Measurements from ENCODE around the gene PLEKHM1.

Gene PLEKHM1

GRCh38 chr17:45393411-45393810 lies 97.1 kb downstream of the PLEKHM1 start:
- Histone ChIP-seq H3K4me3 (ENCODE audit: low read depth in 1 of 5, low read length in 5 of 5) (no peak overlapping the region), H3K27me3 (ENCODE audit: control insufficient read depth in 5 of 5, insufficient read depth in 4 of 5, low read length in 5 of 5) (peaks cover 7 to 12% (median 12%) of the 10 kb centered on the region in 5 donors), H3K4me1 (ENCODE audit: control insufficient read depth in 5 of 5, insufficient read depth in 5 of 5, low read length in 5 of 5) (peaks cover 0 to 11% (median 10%) of the 10 kb centered on the region in 5 donors), H3K27ac (ENCODE audit: low read depth, low read length) (no peak overlapping the region), H3K9me3 (ENCODE audit: control insufficient read depth in 5 of 5, low read length in 5 of 5) (no peaks in the 10 kb centered on the region), H3K36me3 (ENCODE audit: control insufficient read depth in 5 of 5, insufficient read depth in 5 of 5, low read length in 5 of 5) (peaks cover 0 to 43% (median 22%) of the 10 kb centered on the region in 5 donors), H3K9ac (ENCODE audit: low read length in 5 of 5) (no peak overlapping the region)

GRCh38 chr17:45391918-45392317 lies 98.6 kb downstream of the PLEKHM1 start:
- H3K27me3 ChIP-seq (ENCODE audit: control insufficient read depth in 5 of 5, insufficient read depth in 4 of 5, low read length in 5 of 5) = peaks cover 12 to 19% (median 13%) of the 10 kb centered on the region in 5 donors
- H3K4me1 ChIP-seq (ENCODE audit: control insufficient read depth in 5 of 5, insufficient read depth in 5 of 5, low read length in 5 of 5) = peaks cover 0 to 11% (median 10%) of the 10 kb centered on the region in 5 donors
- no peak overlapping the region for H3K4me3 ChIP-seq (ENCODE audit: low read depth in 1 of 5, low read length in 5 of 5)
- H3K9me3 ChIP-seq (ENCODE audit: control insufficient read depth in 5 of 5, low read length in 5 of 5) = no peaks in the 10 kb centered on the region
- no peak overlapping the region for H3K27ac ChIP-seq (ENCODE audit: low read depth, low read length)
- H3K36me3 ChIP-seq (ENCODE audit: control insufficient read depth in 5 of 5, insufficient read depth in 5 of 5, low read length in 5 of 5) = peaks cover 0 to 30% (median 13%) of the 10 kb centered on the region in 5 donors
- no peak overlapping the region for H3K9ac ChIP-seq (ENCODE audit: low read length in 5 of 5)

GRCh38 chr17:45391291-45391690 lies 99.2 kb downstream of the PLEKHM1 start:
- peaks cover 0 to 24% (median 11%) of the 10 kb centered on the region in 5 donors for H3K36me3 ChIP-seq (ENCODE audit: control insufficient read depth in 5 of 5, insufficient read depth in 5 of 5, low read length in 5 of 5)

GRCh38 chr17:45389354-45389753 lies 101.2 kb downstream of the PLEKHM1 start:
- Histone ChIP-seq H3K9me3 (ENCODE audit: control insufficient read depth in 5 of 5, low read length in 5 of 5) (no peaks in the 10 kb centered on the region), H3K4me3 (ENCODE audit: low read depth in 1 of 5, low read length in 5 of 5) (no peak overlapping the region), H3K27me3 (ENCODE audit: control insufficient read depth in 5 of 5, insufficient read depth in 4 of 5, low read length in 5 of 5) (peaks cover 12 to 19% (median 15%) of the 10 kb centered on the region in 5 donors), H3K9ac (ENCODE audit: low read length in 5 of 5) (no peak overlapping the region), H3K27ac (ENCODE audit: low read depth, low read length) (no peak overlapping the region), H3K4me1 (ENCODE audit: control insufficient read depth in 5 of 5, insufficient read depth in 5 of 5, low read length in 5 of 5) (peaks cover 0 to 7% (median 4%) of the 10 kb centered on the region in 5 donors), H3K36me3 (ENCODE audit: control insufficient read depth in 5 of 5, insufficient read depth in 5 of 5, low read length in 5 of 5) (peaks cover 0 to 6% (median 1%) of the 10 kb centered on the region in 5 donors)

More at GRCh38 chr17:45391291-45391690, 99.2 kb downstream of the PLEKHM1 start:
- no peak overlapping the region for H3K4me3 ChIP-seq (ENCODE audit: low read depth in 1 of 5, low read length in 5 of 5)
- H3K4me1 ChIP-seq (ENCODE audit: control insufficient read depth in 5 of 5, insufficient read depth in 5 of 5, low read length in 5 of 5) = peaks cover 0 to 11% (median 10%) of the 10 kb centered on the region in 5 donors
- peaks cover 12 to 19% (median 13%) of the 10 kb centered on the region in 5 donors for H3K27me3 ChIP-seq (ENCODE audit: control insufficient read depth in 5 of 5, insufficient read depth in 4 of 5, low read length in 5 of 5)
- no peaks in the 10 kb centered on the region for H3K9me3 ChIP-seq (ENCODE audit: control insufficient read depth in 5 of 5, low read length in 5 of 5)
- H3K27ac ChIP-seq (ENCODE audit: low read depth, low read length) = no peak overlapping the region
- no peak overlapping the region for H3K9ac ChIP-seq (ENCODE audit: low read length in 5 of 5)

- H3K4me1 ChIP-seq (ENCODE audit: control insufficient read depth in 5 of 5, insufficient read depth in 5 of 5, low read length in 5 of 5) = peaks cover 0 to 7% (median 4%) of the 10 kb centered on the region in 5 donors
- H3K9me3 ChIP-seq (ENCODE audit: control insufficient read depth in 5 of 5, low read length in 5 of 5) = no peaks in the 10 kb centered on the region
- H3K9ac ChIP-seq (ENCODE audit: low read length in 5 of 5) = no peak overlapping the region
- H3K4me3 ChIP-seq (ENCODE audit: low read depth in 1 of 5, low read length in 5 of 5) = no peak overlapping the region
- H3K27ac ChIP-seq (ENCODE audit: low read depth, low read length) = no peak overlapping the region
- peaks cover 12 to 19% (median 15%) of the 10 kb centered on the region in 5 donors for H3K27me3 ChIP-seq (ENCODE audit: control insufficient read depth in 5 of 5, insufficient read depth in 4 of 5, low read length in 5 of 5)
- no peaks in the 10 kb centered on the region for H3K36me3 ChIP-seq (ENCODE audit: control insufficient read depth in 5 of 5, insufficient read depth in 5 of 5, low read length in 5 of 5)
Observed at GRCh38 chr17:45388604-45389325, 101.8 kb downstream of the PLEKHM1 start.

- H3K9me3 ChIP-seq (ENCODE audit: control insufficient read depth in 5 of 5, low read length in 5 of 5) = no peaks in the 10 kb centered on the region
- H3K27me3 ChIP-seq (ENCODE audit: control insufficient read depth in 5 of 5, insufficient read depth in 4 of 5, low read length in 5 of 5) = peaks cover 12 to 19% (median 15%) of the 10 kb centered on the region in 5 donors
- H3K9ac ChIP-seq (ENCODE audit: low read length in 5 of 5) = peak overlapping the region in 1 of 5 donors; percentile 17
Observed at GRCh38 chr17:45387739-45388138, 102.8 kb downstream of the PLEKHM1 start.

GRCh38 chr17:45386178-45386577 lies 104.3 kb downstream of the PLEKHM1 start:
- no peak overlapping the region for H3K9ac ChIP-seq (ENCODE audit: low read length in 5 of 5)
- no peak overlapping the region for H3K27ac ChIP-seq (ENCODE audit: low read depth, low read length)
- no peak overlapping the region for H3K4me3 ChIP-seq (ENCODE audit: low read depth in 1 of 5, low read length in 5 of 5)
- H3K4me1 ChIP-seq (ENCODE audit: control insufficient read depth in 5 of 5, insufficient read depth in 5 of 5, low read length in 5 of 5) = peaks cover 0 to 7% (median 4%) of the 10 kb centered on the region in 5 donors
- H3K9me3 ChIP-seq (ENCODE audit: control insufficient read depth in 5 of 5, low read length in 5 of 5) = no peaks in the 10 kb centered on the region
- H3K36me3 ChIP-seq (ENCODE audit: control insufficient read depth in 5 of 5, insufficient read depth in 5 of 5, low read length in 5 of 5) = no peaks in the 10 kb centered on the region
- H3K27me3 ChIP-seq (ENCODE audit: control insufficient read depth in 5 of 5, insufficient read depth in 4 of 5, low read length in 5 of 5) = peaks cover 12 to 19% (median 15%) of the 10 kb centered on the region in 5 donors

More at GRCh38 chr17:45387739-45388138, 102.8 kb downstream of the PLEKHM1 start:
- Histone ChIP-seq H3K27ac (ENCODE audit: low read depth, low read length) (no peak overlapping the region), H3K36me3 (ENCODE audit: control insufficient read depth in 5 of 5, insufficient read depth in 5 of 5, low read length in 5 of 5) (no peaks in the 10 kb centered on the region), H3K4me3 (ENCODE audit: low read depth in 1 of 5, low read length in 5 of 5) (no peak overlapping the region), H3K4me1 (ENCODE audit: control insufficient read depth in 5 of 5, insufficient read depth in 5 of 5, low read length in 5 of 5) (peaks cover 0 to 7% (median 4%) of the 10 kb centered on the region in 5 donors)
